ENCODE measurements around the gene FXYD5. TPM values are rescaled to one million over a fixed set of nuclear protein-coding genes. Genes with fewer than 3 reads are reported as not detected.

Gene FXYD5
- total and polyA plus RNA-seq, 7 donors, result 18.5 to 102 (median 27.0) TPM

GRCh38 chr19:35168196-35168595 lies 13.7 kb downstream of the FXYD5 start:
- TF ChIP-seq POLR2AphosphoS5 (IDR thresholded peaks at IDR 0.05) (no peak), POLR2A (IDR thresholded peaks at IDR 0.05) (no peak), EP300 (IDR thresholded peaks at IDR 0.05) (no peak), CTCF (IDR thresholded peaks at IDR 0.05) (no peak)
- WGBS, 2 donors, result 69 to 78% methylated on average over 3 of the region's 3 CpGs
- peak; percentile 17 for DNase-seq
- intact Hi-C loops (cut with DNase I), result no loop called here
- H3K27ac ChIP-seq, result no peak overlapping the region
- peaks cover 6 to 12% (median 11%) of the 10 kb centered on the region in 4 donors for H3K9me3 ChIP-seq
- H3K36me3 ChIP-seq, result peaks cover 0 to 29% (median 10%) of the 10 kb centered on the region in 4 donors
- H3K4me1 ChIP-seq, result no peaks in the 10 kb centered on the region
- no peaks in the 10 kb centered on the region for H3K27me3 ChIP-seq
- H3K4me3 ChIP-seq, result no peak overlapping the region

- intact Hi-C loops (cut with DNase I), result no loop called here
- peaks cover 0 to 21% (median 7%) of the 10 kb centered on the region in 4 donors for H3K36me3 ChIP-seq
- no peak overlapping the region for H3K27ac ChIP-seq
- 82 to 84% methylated on average over 18 of the region's 18 CpGs for WGBS, 2 donors
- no peaks in the 10 kb centered on the region for H3K4me1 ChIP-seq
- no peak for TF ChIP-seq POLR2AphosphoS5 (IDR thresholded peaks at IDR 0.05)
- no peak for TF ChIP-seq EP300 (IDR thresholded peaks at IDR 0.05)
- TF ChIP-seq CTCF (IDR thresholded peaks at IDR 0.05), result no peak
- no peak for TF ChIP-seq POLR2A (IDR thresholded peaks at IDR 0.05)
- no peaks in the 10 kb centered on the region for H3K27me3 ChIP-seq
- H3K4me3 ChIP-seq, result no peak overlapping the region
- DNase-seq, result peak; percentile 40
- H3K9me3 ChIP-seq, result peaks cover 6 to 12% (median 9%) of the 10 kb centered on the region in 4 donors
Observed at GRCh38 chr19:35169221-35169995, 14.9 kb downstream of the FXYD5 start.

GRCh38 chr19:35170359-35171061 lies 16.0 kb downstream of the FXYD5 start:
- intact Hi-C loops (cut with DNase I), result no loop called here
- 79 to 86% methylated on average over 7 of the region's 7 CpGs for WGBS, 2 donors
- no peak for TF ChIP-seq CTCF (IDR thresholded peaks at IDR 0.05)
- no peak for TF ChIP-seq POLR2AphosphoS5 (IDR thresholded peaks at IDR 0.05)
- TF ChIP-seq EP300 (IDR thresholded peaks at IDR 0.05), result no peak
- TF ChIP-seq POLR2A (IDR thresholded peaks at IDR 0.05), result no peak
- Histone ChIP-seq H3K4me1 (no peaks in the 10 kb centered on the region), H3K27ac (no peak overlapping the region), H3K9me3 (peaks cover 6 to 12% (median 9%) of the 10 kb centered on the region in 4 donors), H3K36me3 (peaks cover 0 to 18% (median 6%) of the 10 kb centered on the region in 4 donors), H3K4me3 (no peak overlapping the region), H3K27me3 (no peaks in the 10 kb centered on the region)
- peak; percentile 54 for DNase-seq

GRCh38 chr19:35171730-35172129 lies 17.2 kb downstream of the FXYD5 start:
- WGBS, 2 donors, result 41 to 42% methylated on average over 3 of the region's 3 CpGs
- intact Hi-C loops (cut with DNase I), result no loop called here
- no peak for TF ChIP-seq CTCF (IDR thresholded peaks at IDR 0.05)
- Histone ChIP-seq H3K9me3 (peaks cover 0 to 2% (median under 1%) of the 10 kb centered on the region in 4 donors), H3K27ac (no peak overlapping the region), H3K36me3 (peaks cover 0 to 6% (median 0%) of the 10 kb centered on the region in 4 donors), H3K27me3 (no peaks in the 10 kb centered on the region), H3K4me3 (no peak overlapping the region), H3K4me1 (no peaks in the 10 kb centered on the region)
- DNase-seq, result peak; percentile 45
